Testis (tissue), 3 donors: ENCODE data around the gene SEMA6D. TPM values are rescaled to one million over a fixed set of nuclear protein-coding genes. Genes with fewer than 3 reads are reported as not detected.

Experiments
- DNase-seq: peaks from one replicate; pipeline ENCODE4 v3.0.0-alpha.2; 2019
- H3K27ac ChIP-seq, 2 donors: fragments of 200-600 bp; sonication (generic); one replicate each; pipeline ENCODE4 v1.5.1; 2019
- H3K27me3 ChIP-seq: fragments of 200-600 bp; sonication (generic); one replicate; pipeline ENCODE4 v1.5.1; 2019
- H3K36me3 ChIP-seq: fragments of 200-600 bp; sonication (generic); one replicate; pipeline ENCODE4 v1.5.1; 2017; ENCODE audit warnings: low read depth; ENCODE audit errors: missing control alignments
- H3K4me1 ChIP-seq: fragments of 200-600 bp; sonication (generic); one replicate; pipeline ENCODE4 v1.5.1; 2019
- H3K4me3 ChIP-seq, 2 donors: fragments of 200-600 bp; sonication (generic); one replicate each; pipeline ENCODE4 v1.5.1; 2017 to 2019
- H3K9me3 ChIP-seq: fragments of 200-600 bp; sonication (generic); one replicate; pipeline ENCODE4 v1.5.1; 2017
- CTCF ChIP-seq, 3 experiments: fragments of 450-650 bp in 2 of 3; fragments of 200-600 bp in 1 of 3; sonication (generic) in 1 of 3; IDR thresholded peaks; one replicate each; pipeline ENCODE4 v1.5.1; 2016 to 2019; ENCODE audit warnings: antibody characterized with exemption in 3 of 3, mild to moderate bottlenecking in 2 of 3, moderate library complexity in 1 of 3
- POLR2A ChIP-seq: fragments of 450-650 bp; IDR thresholded peaks from one replicate; pipeline ENCODE4 v1.6.1; 2017; ENCODE audit warnings: antibody characterized with exemption, mild to moderate bottlenecking, moderate library complexity
- WGBS, 2 donors: methylation state at CpG; one replicate each; pipeline ENCODE4 v1.1.5; 2018; 5-methylcytosine and 5-hydroxymethylcytosine counted together
- intact Hi-C: fragments of 100-400 bp; cut with DNase I; formaldehyde crosslinking; loops from one replicate; pipeline ENCODE4 v1.15.1; 2023; ENCODE audit warnings: low total_unique reads
- polyA plus RNA-seq: library from polyadenylated mRNA; stranded (reverse); fragments of 350-450 nt; fragmentation: Illumina TruSeq; extraction: RNeasy Lipid Tissue Mini Kit (QIAGEN cat#74804); gene quantifications from one replicate; pipeline ENCODE4 v1.2.3, GENCODE V29; 2014; ENCODE audit warnings: low read depth, low replicate concordance; ENCODE audit not compliant: insufficient read depth
- total RNA-seq, 2 donors: library from RNA; depleted of rRNA; stranded (reverse); fragments of >200 nt; gene quantifications; one replicate each; pipeline ENCODE4 v1.2.3, GENCODE V29; 2016

Gene SEMA6D
- total and polyA plus RNA-seq, 3 donors from 2014 or later, result 4.0 to 5.6 (median 4.3) TPM

- H3K36me3 ChIP-seq, result no peaks in the 10 kb centered on the region
- H3K27me3 ChIP-seq, result no peaks in the 10 kb centered on the region
- no peaks in the 10 kb centered on the region for H3K9me3 ChIP-seq
- no peaks in the 10 kb centered on the region for H3K4me1 ChIP-seq
- intact Hi-C loops, result no loop called here
- no peak for DNase-seq
- TF ChIP-seq POLR2A (no peak), CTCF (IDR thresholded peaks at IDR 0.05) (no peak)
- 78 to 85% methylated on average over 9 of the region's 9 CpGs for WGBS, 2 donors
- H3K27ac ChIP-seq, result no peak overlapping the region
- H3K4me3 ChIP-seq, result no peak overlapping the region
Observed at GRCh38 chr15:47820057-47820746, 102.9 kb downstream of the SEMA6D start.

GRCh38 chr15:47820747-47821319 lies 103.5 kb downstream of the SEMA6D start:
- DNase-seq, result no peak
- no peak overlapping the region for H3K4me3 ChIP-seq
- TF ChIP-seq POLR2A, result no peak
- no peak for TF ChIP-seq CTCF (IDR thresholded peaks at IDR 0.05)
- WGBS, 2 donors, result 82 to 86% methylated on average over 8 of the region's 8 CpGs
- intact Hi-C loops, result no loop called here
- no peaks in the 10 kb centered on the region for H3K9me3 ChIP-seq
- H3K27ac ChIP-seq, result no peak overlapping the region
- H3K27me3 ChIP-seq, result no peaks in the 10 kb centered on the region
- no peaks in the 10 kb centered on the region for H3K4me1 ChIP-seq
- H3K36me3 ChIP-seq, result no peaks in the 10 kb centered on the region

- Histone ChIP-seq H3K27me3 (no peaks in the 10 kb centered on the region), H3K4me1 (no peaks in the 10 kb centered on the region), H3K9me3 (no peaks in the 10 kb centered on the region), H3K4me3 (no peak overlapping the region), H3K36me3 (no peaks in the 10 kb centered on the region), H3K27ac (no peak overlapping the region)
- TF ChIP-seq CTCF (IDR thresholded peaks at IDR 0.05) (no peak), POLR2A (no peak)
- intact Hi-C loops, result no loop called here
- no peak for DNase-seq
- 61 to 82% methylated on average over 4 of the region's 4 CpGs for WGBS, 2 donors
Observed at GRCh38 chr15:47822048-47822447, 104.7 kb downstream of the SEMA6D start.
